Endothelial cell of umbilical vein (primary cell): ENCODE data around the gene TMEM184C. TPM values are rescaled to one million over a fixed set of nuclear protein-coding genes. Genes with fewer than 3 reads are reported as not detected.

Source experiments
- BruUV-seq: library from RNA; stranded (reverse); fragments of 400-500 nt; replicated peaks from 2 replicates; lab custom pipeline; 2021; lab: Mats Ljungman, UMichigan
- CTCF ChIA-PET: fragments of 300-600, 350-600 bp; sonication (Branson Sonifier 250); formaldehyde crosslinking; loops from one replicate; lab custom pipeline; 2021; ENCODE audit warnings: antibody characterized with exemption, inconsistent platforms; lab: Charles Lee
- POLR2A ChIA-PET: fragments of 300-600, 350-600 bp; sonication (Branson Sonifier 250); formaldehyde crosslinking; loops from one replicate; lab custom pipeline; 2021; ENCODE audit warnings: antibody characterized with exemption, inconsistent platforms; lab: Charles Lee
- DNase-seq: peaks from one replicate; pipeline ENCODE4 v3.0.0-alpha.2; 2011; ENCODE audit warnings: low read depth, low spot score
- FAIRE-seq: peaks from 2 replicates; lab custom pipeline; 2011; peaks lifted over from hg19 to GRCh38; lab: Jason Lieb, UNC
- H2AFZ ChIP-seq: 2 replicates; pipeline ENCODE4 v1.6.0; 2012; ENCODE audit warnings: low read depth, low read length, control low read depth, inconsistent platforms
- H3K27ac ChIP-seq: 2 replicates; pipeline ENCODE4 v1.5.1; 2011; ENCODE audit warnings: low read depth, mild to moderate bottlenecking, control low read depth, low read length, moderate library complexity; ENCODE audit not compliant: insufficient read depth
- H3K27me3 ChIP-seq, 2 experiments: 2 replicates each; pipeline versions ENCODE4 v1.6.0 to v1.6.1; 2011; ENCODE audit warnings: low read length in 2 of 2, mixed read lengths in 1 of 2; ENCODE audit not compliant: control insufficient read depth in 2 of 2, insufficient read depth in 2 of 2
- H3K36me3 ChIP-seq, 2 experiments: 2 replicates in 1 of 2; 3 replicates in 1 of 2; pipeline ENCODE4 v1.5.1; 2011; ENCODE audit warnings: low read length in 2 of 2, mild to moderate bottlenecking in 1 of 2, moderate library complexity in 1 of 2; ENCODE audit not compliant: control insufficient read depth in 2 of 2, insufficient read depth in 2 of 2; ENCODE audit errors: extremely low read depth in 1 of 2
- H3K4me1 ChIP-seq: 3 replicates; pipeline ENCODE4 v1.5.1; 2011; ENCODE audit warnings: mild to moderate bottlenecking, low read length; ENCODE audit not compliant: control insufficient read depth, insufficient read depth; ENCODE audit errors: extremely low read depth
- H3K4me2 ChIP-seq: 2 replicates; pipeline ENCODE4 v1.6.1; 2011; ENCODE audit warnings: low read length, control low read depth, mixed read lengths; ENCODE audit not compliant: insufficient read depth
- H3K4me3 ChIP-seq, 3 experiments: fragments of 200-600 bp in 1 of 3; sonication (generic), shearing (Covaris generic) in 1 of 3; replicated peaks in 1 of 3; 2 replicates each; pipeline ENCODE4 v1.5.1; 2011 to 2016; ENCODE audit warnings: control low read depth in 3 of 3, low read length in 3 of 3, mild to moderate bottlenecking in 2 of 3, inconsistent platforms in 1 of 3, low read depth in 1 of 3, moderate library complexity in 1 of 3; ENCODE audit not compliant: insufficient read depth in 1 of 3
- H3K79me2 ChIP-seq: 2 replicates; pipeline ENCODE4 v1.6.0; 2012; ENCODE audit warnings: low read length, inconsistent platforms; ENCODE audit not compliant: control insufficient read depth, insufficient read depth
- H3K9ac ChIP-seq: replicated peaks from 2 replicates; pipeline ENCODE3; 2011; ENCODE audit warnings: low read length, control low read depth; ENCODE audit not compliant: insufficient read depth; ENCODE audit errors: extremely low read depth
- H3K9me1 ChIP-seq: replicated peaks from 3 replicates; pipeline ENCODE4 v1.6.0; 2011; ENCODE audit warnings: mild to moderate bottlenecking, low read length; ENCODE audit not compliant: control insufficient read depth, insufficient read depth; ENCODE audit errors: extremely low read depth
- H3K9me3 ChIP-seq: replicated peaks from 2 replicates; pipeline ENCODE4 v1.5.1; 2012; ENCODE audit warnings: low read length, inconsistent platforms; ENCODE audit not compliant: control insufficient read depth, insufficient read depth
- H4K20me1 ChIP-seq: replicated peaks from 2 replicates; pipeline ENCODE3; 2011; ENCODE audit warnings: mild to moderate bottlenecking, low read length; ENCODE audit not compliant: control insufficient read depth, insufficient read depth; ENCODE audit errors: extremely low read depth
- CTCF ChIP-seq, 2 donors: IDR thresholded peaks; 1 replicate in 1 of 2; 2 replicates in 1 of 2; pipeline ENCODE4 v1.5.1; 2011; ENCODE audit warnings: low read length in 2 of 2, mild to moderate bottlenecking in 2 of 2, moderate library complexity in 2 of 2, control low read depth in 1 of 2, inconsistent platforms in 1 of 2, low read depth in 1 of 2; ENCODE audit not compliant: insufficient read depth in 1 of 2; ENCODE audit errors: extremely low read depth in 1 of 2
- EZH2 ChIP-seq: IDR thresholded peaks from 2 replicates; pipeline ENCODE4 v1.6.1; 2012; ENCODE audit warnings: borderline replicate concordance, low read depth, mild to moderate bottlenecking, moderate library complexity, low read length, inconsistent platforms; ENCODE audit not compliant: severe bottlenecking
- FOS ChIP-seq: IDR thresholded peaks from 2 replicates; pipeline ENCODE4 v1.6.1; 2011; ENCODE audit warnings: mild to moderate bottlenecking, low read length, moderate library complexity, borderline replicate concordance; ENCODE audit not compliant: insufficient read depth
- GATA2 ChIP-seq: IDR thresholded peaks from 2 replicates; pipeline ENCODE4 v1.7.0; 2011; ENCODE audit warnings: low read depth, mild to moderate bottlenecking, moderate library complexity, mixed read lengths, low read length; ENCODE audit not compliant: insufficient read length, insufficient read depth
- JUN ChIP-seq: IDR thresholded peaks from 2 replicates; pipeline ENCODE4 v1.6.1; 2011; ENCODE audit warnings: borderline replicate concordance, low read depth; ENCODE audit not compliant: insufficient read length, insufficient read depth
- MYC ChIP-seq: IDR thresholded peaks from one replicate; pipeline ENCODE4 v1.6.1; 2011; ENCODE audit warnings: mild to moderate bottlenecking, low read depth, low read length
- POLR2A ChIP-seq: IDR thresholded peaks from 2 replicates; pipeline ENCODE4 v1.6.1; 2012; ENCODE audit warnings: low read depth, mild to moderate bottlenecking, control low read depth, low read length
- POLR2AphosphoS5 ChIP-seq: IDR thresholded peaks from 2 replicates; pipeline ENCODE4 v1.6.1; 2012; ENCODE audit warnings: low read depth, mild to moderate bottlenecking, control low read depth, low read length, moderate library complexity; ENCODE audit not compliant: insufficient read depth
- dilution Hi-C: fragments of 300-500 bp; cut with MboI; formaldehyde crosslinking; loops from one replicate; pipeline ENCODE4 v1.15.0; 2019; ENCODE audit warnings: low sequenced_read_pairs; ENCODE audit not compliant: extremely low pct_ligation_motif_present
- intact Hi-C: fragments of 100-400 bp; cut with micrococcal nuclease; formaldehyde crosslinking; loops from one replicate; pipeline ENCODE4 v1.10.0; 2022
- polyA plus RNA-seq, 4 experiments: library from polyadenylated mRNA; depleted of rRNA in 3 of 4; stranded (reverse) in 3 of 4; unstranded in 1 of 4; fragments of >200 nt; gene quantifications; 2 replicates each; pipeline versions ENCODE4 v1.2.1 to v1.2.3, GENCODE V29; 2011 to 2012; ENCODE audit warnings: missing spikeins in 1 of 4
- total RNA-seq: library from RNA; stranded (reverse); gene quantifications from 2 replicates; pipeline ENCODE4 v1.2.3, GENCODE V29; 2021
- TF ChIP-seq, protein P1 (sequence below): IDR thresholded peaks from 2 replicates; pipeline ENCODE4 v1.6.1; 2011; ENCODE audit not compliant: insufficient read depth, insufficient read length

TMEM184C gene
- total and polyA plus RNA-seq, 2 donors (not counting 3 experiments of a cell fraction or from before 2014, with no cell fraction given), result 10.3 to 29.2 TPM

DNA sequence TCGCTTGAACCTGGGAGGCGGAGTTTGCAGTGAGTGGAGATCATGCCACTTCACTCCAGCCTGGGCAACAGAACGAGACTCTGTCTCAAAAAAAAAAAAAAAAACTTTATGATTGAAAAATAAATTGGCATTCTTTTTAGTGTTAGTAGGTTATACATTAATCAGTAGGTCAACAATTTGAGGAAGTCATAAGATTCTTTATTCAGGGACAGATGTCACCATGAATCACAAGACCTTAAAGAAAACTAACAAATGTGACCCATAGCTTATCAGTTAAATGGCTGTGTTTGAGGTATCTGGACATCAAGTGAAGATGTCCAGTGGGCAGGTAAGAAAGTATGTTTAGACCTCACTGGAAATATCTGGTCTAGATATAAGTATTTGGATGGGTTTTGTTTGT lies 76.0 kb downstream of the TMEM184C start:
- intact Hi-C loops, result no loop called here
- CTCF ChIA-PET, result interaction anchor here (0.6 to 2.0 kb wide), 2 partner anchors 61 to 174 kb away, joined by 3 to 22 read pairs; no protein-coding TSS in a partner anchor

More for the DNA sequence above, 76.0 kb downstream of the TMEM184C start:
- no peak overlapping the region for H2AFZ ChIP-seq
- no peak overlapping the region for H3K9ac ChIP-seq
- no peaks in the 10 kb centered on the region for H3K9me1 ChIP-seq
- TF ChIP-seq POLR2AphosphoS5, result no peak
- TF ChIP-seq GATA2, result no peak
- TF ChIP-seq EZH2, result no peak
- no peak for TF ChIP-seq FOS
- TF ChIP-seq CTCF (IDR thresholded peaks at IDR 0.05; ENCODE audit: extremely low read depth in 1 of 2, insufficient read depth in 1 of 2, low read depth in 1 of 2, low read length in 2 of 2), result no peak
- TF ChIP-seq, protein P1, sequence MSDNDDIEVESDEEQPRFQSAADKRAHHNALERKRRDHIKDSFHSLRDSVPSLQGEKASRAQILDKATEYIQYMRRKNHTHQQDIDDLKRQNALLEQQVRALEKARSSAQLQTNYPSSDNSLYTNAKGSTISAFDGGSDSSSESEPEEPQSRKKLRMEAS, result no peak
- no peak for TF ChIP-seq MYC
- no peak for TF ChIP-seq JUN
- no peak for TF ChIP-seq POLR2A
- no peak overlapping the region for H3K27ac ChIP-seq
- no peak overlapping the region for H3K4me2 ChIP-seq
- no peaks in the 10 kb centered on the region for H3K79me2 ChIP-seq
- H3K4me3 ChIP-seq, result no peak overlapping the region
- H3K4me1 ChIP-seq, result no peaks in the 10 kb centered on the region
- BruUV-seq, result no TSS peak
- H3K27me3 ChIP-seq, result peaks cover 3 to 8% of the 10 kb centered on the region in 2 experiments
- H3K36me3 ChIP-seq, result no peaks in the 10 kb centered on the region
- DNase-seq (no peak), FAIRE-seq (no peak)
- POLR2A ChIA-PET, result interaction anchor here (1.0 kb wide), 1 partner anchor 9 kb away, joined by 3 read pairs; the partner anchor contains the start of gene PRMT9
- no peaks in the 10 kb centered on the region for H4K20me1 ChIP-seq
- H3K9me3 ChIP-seq, result no peaks in the 10 kb centered on the region
- dilution Hi-C loops, result no loop called here
